SK-N-SH (cell line): ENCODE results near the gene NLK. TPM values are rescaled to one million over a fixed set of nuclear protein-coding genes. Genes with fewer than 3 reads are reported as not detected.

Source experiments
- CTCF ChIA-PET: fragments of 300-600, 350-600 bp; formaldehyde crosslinking; extraction: SDS; loops from one replicate; lab custom pipeline; 2021; lab: Yijun Ruan, JAX
- POLR2A ChIA-PET: fragments of 350-600 bp; sonication (Branson Sonifier 250); formaldehyde crosslinking; extraction: SDS; loops from one replicate; lab custom pipeline; 2020; ENCODE audit warnings: antibody characterized with exemption, inconsistent platforms; lab: Yijun Ruan, JAX
- DNase-seq: peaks from one replicate; pipeline ENCODE4 v3.0.0; 2012
- H2AFZ ChIP-seq: fragments of 200-600 bp; sonication (generic); 2 replicates; pipeline ENCODE4 v1.8.1; 2016; ENCODE audit warnings: antibody characterized with exemption, mild to moderate bottlenecking, low read depth
- H3F3A ChIP-seq: fragments of 200-600 bp; sonication (generic); replicated peaks from 2 replicates; pipeline ENCODE3; 2016; ENCODE audit warnings: antibody characterized with exemption, mild to moderate bottlenecking; ENCODE audit not compliant: insufficient read depth
- H3K27ac ChIP-seq, 2 experiments: fragments of 200-500 bp in 1 of 2; fragments of 200-600 bp in 1 of 2; sonication (Bioruptor generic) in 1 of 2; sonication (generic), shearing (Covaris generic) in 1 of 2; 2 replicates each; pipeline versions ENCODE4 v1.5.1 to v1.6.1; 2014 to 2016; ENCODE audit warnings: low read depth in 2 of 2, inconsistent platforms in 1 of 2, low read length in 1 of 2, mild to moderate bottlenecking in 1 of 2, mixed read lengths in 1 of 2
- H3K27me3 ChIP-seq: fragments of 200-600 bp; sonication (generic), shearing (Covaris generic); 2 replicates; pipeline ENCODE4 v1.6.1; 2016; ENCODE audit warnings: mixed run types; ENCODE audit not compliant: insufficient read depth
- H3K36me3 ChIP-seq, 2 experiments: fragments of 200-500 bp in 1 of 2; fragments of 200-600 bp in 1 of 2; sonication (Bioruptor generic) in 1 of 2; sonication (generic) in 1 of 2; replicated peaks in 1 of 2; 2 replicates each; pipeline versions ENCODE3 to v1.5.1; 2014 to 2016; ENCODE audit warnings: low read length in 1 of 2, mild to moderate bottlenecking in 1 of 2; ENCODE audit not compliant: insufficient read depth in 2 of 2, control insufficient read depth in 1 of 2
- H3K4me1 ChIP-seq, 2 experiments: fragments of 200-500 bp in 1 of 2; fragments of 200-600 bp in 1 of 2; sonication (Bioruptor generic) in 1 of 2; sonication (generic), shearing (Covaris generic) in 1 of 2; 2 replicates each; pipeline versions ENCODE4 v1.5.1 to v1.6.1; 2014 to 2016; ENCODE audit warnings: low read depth in 1 of 2, low read length in 1 of 2, mixed run types in 1 of 2; ENCODE audit not compliant: insufficient read depth in 2 of 2, control insufficient read depth in 1 of 2
- H3K4me2 ChIP-seq: fragments of 200-600 bp; sonication (generic), shearing (Covaris generic); 2 replicates; pipeline ENCODE4 v1.6.1; 2017; ENCODE audit warnings: mixed run types
- H3K4me3 ChIP-seq, 2 experiments: fragments of 200-500 bp in 1 of 2; fragments of 200-600 bp in 1 of 2; sonication (Bioruptor generic) in 1 of 2; sonication (generic), shearing (Covaris generic) in 1 of 2; 2 replicates each; pipeline versions ENCODE4 v1.5.1 to v1.8.1; 2014 to 2016; ENCODE audit warnings: low read depth in 2 of 2, inconsistent platforms in 1 of 2, low read length in 1 of 2, mild to moderate bottlenecking in 1 of 2, mixed read lengths in 1 of 2, moderate library complexity in 1 of 2
- H3K79me2 ChIP-seq: fragments of 200-600 bp; sonication (generic); 2 replicates; pipeline ENCODE4 v1.8.1; 2017; ENCODE audit warnings: mild to moderate bottlenecking; ENCODE audit not compliant: insufficient read depth
- H3K9ac ChIP-seq: fragments of 200-600 bp; sonication (generic); 2 replicates; pipeline ENCODE4 v1.6.1; 2017; ENCODE audit warnings: mixed run types
- H3K9me2 ChIP-seq: fragments of 200-600 bp; sonication (generic); 2 replicates; pipeline ENCODE4 v1.6.1; 2017; ENCODE audit warnings: mixed run types
- H3K9me3 ChIP-seq: fragments of 200-600 bp; sonication (generic); 2 replicates; pipeline ENCODE4 v1.6.1; 2017; ENCODE audit warnings: mixed run types, mild to moderate bottlenecking, moderate library complexity
- H4K20me1 ChIP-seq: fragments of 200-600 bp; sonication (generic); 2 replicates; pipeline ENCODE4 v1.6.1; 2017; ENCODE audit warnings: mild to moderate bottlenecking, mixed run types; ENCODE audit not compliant: insufficient read depth
- ELF1 ChIP-seq: IDR thresholded peaks from 2 replicates; pipeline ENCODE4 v1.4.0; 2012
- EZH2phosphoT487 ChIP-seq: fragments of 200-600 bp; sonication (generic); IDR thresholded peaks from 2 replicates; pipeline ENCODE4 v1.6.1; 2017; ENCODE audit warnings: low read depth, mixed run types, mild to moderate bottlenecking, antibody characterized with exemption, moderate library complexity, borderline replicate concordance
- FOSL2 ChIP-seq: IDR thresholded peaks from 2 replicates; pipeline ENCODE4 v1.4.0; 2012; ENCODE audit warnings: low read depth, mild to moderate bottlenecking, moderate library complexity, borderline replicate concordance
- IRF3 ChIP-seq: fragments of 150-350 bp; IDR thresholded peaks from 2 replicates; pipeline ENCODE4 v1.6.1; 2016; ENCODE audit warnings: mild to moderate bottlenecking, low read depth, low read length
- MAX ChIP-seq: IDR thresholded peaks from 2 replicates; pipeline ENCODE4 v1.4.0; 2012; ENCODE audit warnings: low read depth
- PBX3 ChIP-seq: IDR thresholded peaks from 2 replicates; pipeline ENCODE4; 2012
- POLR2AphosphoS5 ChIP-seq: IDR thresholded peaks from 2 replicates; pipeline ENCODE4 v1.6.1; 2012; ENCODE audit warnings: low read depth, low read length
- RAD21 ChIP-seq: IDR thresholded peaks from 2 replicates; pipeline ENCODE4 v1.6.1; 2012; ENCODE audit warnings: mild to moderate bottlenecking, low read length
- RXRA ChIP-seq: IDR thresholded peaks from 2 replicates; pipeline ENCODE4 v1.4.0; 2012; ENCODE audit warnings: low read depth, mild to moderate bottlenecking, borderline replicate concordance
- SIN3A ChIP-seq: IDR thresholded peaks from 2 replicates; pipeline ENCODE4 v1.6.1; 2012; ENCODE audit warnings: low read depth, mild to moderate bottlenecking, low read length, moderate library complexity, borderline replicate concordance
- SMC3 ChIP-seq: IDR thresholded peaks from 2 replicates; pipeline ENCODE4 v1.6.1; 2012; ENCODE audit warnings: low read depth, low read length, improper control_type of control experiment
- TAF1 ChIP-seq: IDR thresholded peaks from 2 replicates; pipeline ENCODE4 v1.6.1; 2012; ENCODE audit warnings: low read depth, mild to moderate bottlenecking, low read length, moderate library complexity, borderline replicate concordance
- USF1 ChIP-seq: IDR thresholded peaks from 2 replicates; pipeline ENCODE4 v1.4.0; 2012; ENCODE audit warnings: low read depth, borderline replicate concordance
- ZBTB33 ChIP-seq: IDR thresholded peaks from 2 replicates; pipeline ENCODE4 v1.4.0; 2012; ENCODE audit warnings: low read depth, borderline replicate concordance
- WGBS: methylation state at CpG from one replicate; pipeline ENCODE4 v1.1.6; 2017; ENCODE audit warnings: low lambda C conversion rate; 5-methylcytosine and 5-hydroxymethylcytosine counted together
- polyA plus RNA-seq, 3 experiments: library from polyadenylated mRNA; depleted of rRNA; stranded (reverse); fragments of >200 nt; gene quantifications; 2 replicates each; pipeline ENCODE4 v1.2.3, GENCODE V29; 2012

Gene NLK
- polyA plus RNA-seq, 1 of the 3 experiments (the other 2 are of a cell fraction): 12.3 TPM

- 95% methylated on average over 3 of the region's 3 CpGs for WGBS
- Histone ChIP-seq H3K4me3 (no peak overlapping the region), H3K36me3 (no peaks in the 10 kb centered on the region), H3F3A (no peaks in the 10 kb centered on the region), H3K79me2 (no peaks in the 10 kb centered on the region), H3K27ac (no peak overlapping the region), H3K9me2 (no peaks in the 10 kb centered on the region), H3K9me3 (no peaks in the 10 kb centered on the region), H3K4me2 (no peak overlapping the region), H3K9ac (no peak overlapping the region), H3K4me1 (0 out of 4 replicates have a peak, but pooled peaks cover 0 to 7% of the 10 kb centered on the region in 2 experiments), H3K27me3 (no peaks in the 10 kb centered on the region), H2AFZ (no peak overlapping the region), H4K20me1 (no peaks in the 10 kb centered on the region)
- ChIA-PET POLR2A (no interaction called here), CTCF (interaction anchor here (1.6 kb wide), 1 partner anchor 47 kb away, joined by 4 read pairs; no protein-coding TSS in a partner anchor)
- no peak for DNase-seq
- TF ChIP-seq SMC3: no peak
- no peak for TF ChIP-seq USF1
- TF ChIP-seq EZH2phosphoT487: no peak
- TF ChIP-seq RAD21: no peak
- no peak for TF ChIP-seq IRF3
- no peak for TF ChIP-seq TAF1
- no peak for TF ChIP-seq SIN3A
- no peak for TF ChIP-seq ELF1
- TF ChIP-seq PBX3: no peak
- no peak for TF ChIP-seq MAX
- no peak for TF ChIP-seq ZBTB33
- no peak for TF ChIP-seq POLR2AphosphoS5
Observed at GRCh38 chr17:28204244-28204643, 161.8 kb downstream of the NLK start.

- Histone ChIP-seq H4K20me1 (no peaks in the 10 kb centered on the region), H3K9ac (no peak overlapping the region), H3K9me2 (no peaks in the 10 kb centered on the region), H3K4me1 (0 out of 4 replicates have a peak, but pooled peaks cover 0 to 7% of the 10 kb centered on the region in 2 experiments), H3K4me3 (no peak overlapping the region), H3K36me3 (no peaks in the 10 kb centered on the region), H3F3A (no peaks in the 10 kb centered on the region), H3K9me3 (no peaks in the 10 kb centered on the region), H3K4me2 (no peak overlapping the region), H2AFZ (no peak overlapping the region), H3K79me2 (no peaks in the 10 kb centered on the region), H3K27ac (no peak overlapping the region), H3K27me3 (no peaks in the 10 kb centered on the region)
- CTCF ChIA-PET: no interaction called here
- DNase-seq: no peak
- TF ChIP-seq RXRA: no peak
- 0 out of 2 replicates have a peak, but pooled peaks have one; percentile 4 for TF ChIP-seq FOSL2
- WGBS: 81% methylated on average over 1 of the region's 1 CpG
- POLR2A ChIA-PET: no interaction called here
Observed at GRCh38 chr17:28204751-28205150, 162.3 kb downstream of the NLK start.
